GM12875 (cell line): ENCODE measurements around the gene SMAD4.

Experiments
- H3K4me3 ChIP-seq: one replicate; pipeline ENCODE4 v1.5.1; 2011; ENCODE audit warnings: low read depth, low read length, control low read depth
- TF ChIP-seq, protein P1 (sequence below): IDR thresholded peaks from 2 replicates; pipeline ENCODE4 v1.5.1; 2011; ENCODE audit warnings: low read depth, mild to moderate bottlenecking, control low read depth, inconsistent platforms, low read length, moderate library complexity, borderline replicate concordance; ENCODE audit not compliant: insufficient read depth

Gene SMAD4

DNA sequence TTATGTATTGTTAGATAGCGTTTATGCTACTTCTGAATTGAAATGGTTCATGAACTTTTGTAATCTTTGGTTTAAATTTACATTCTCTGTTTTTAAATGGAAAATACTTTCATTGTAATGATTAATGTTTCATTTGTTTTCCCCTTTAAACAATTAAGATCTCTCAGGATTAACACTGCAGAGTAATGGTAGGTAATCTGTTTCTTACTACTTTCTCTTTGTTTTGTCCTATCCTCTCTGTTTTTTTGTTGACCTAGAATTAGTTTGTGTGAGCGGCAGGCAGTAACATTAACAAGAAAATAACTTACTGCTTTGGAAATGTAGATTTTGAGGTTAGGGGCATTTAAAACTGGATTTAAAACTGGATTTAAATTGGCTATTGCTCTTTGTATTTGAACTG is 19.1 kb downstream of the SMAD4 start:
- TF ChIP-seq, protein P1, sequence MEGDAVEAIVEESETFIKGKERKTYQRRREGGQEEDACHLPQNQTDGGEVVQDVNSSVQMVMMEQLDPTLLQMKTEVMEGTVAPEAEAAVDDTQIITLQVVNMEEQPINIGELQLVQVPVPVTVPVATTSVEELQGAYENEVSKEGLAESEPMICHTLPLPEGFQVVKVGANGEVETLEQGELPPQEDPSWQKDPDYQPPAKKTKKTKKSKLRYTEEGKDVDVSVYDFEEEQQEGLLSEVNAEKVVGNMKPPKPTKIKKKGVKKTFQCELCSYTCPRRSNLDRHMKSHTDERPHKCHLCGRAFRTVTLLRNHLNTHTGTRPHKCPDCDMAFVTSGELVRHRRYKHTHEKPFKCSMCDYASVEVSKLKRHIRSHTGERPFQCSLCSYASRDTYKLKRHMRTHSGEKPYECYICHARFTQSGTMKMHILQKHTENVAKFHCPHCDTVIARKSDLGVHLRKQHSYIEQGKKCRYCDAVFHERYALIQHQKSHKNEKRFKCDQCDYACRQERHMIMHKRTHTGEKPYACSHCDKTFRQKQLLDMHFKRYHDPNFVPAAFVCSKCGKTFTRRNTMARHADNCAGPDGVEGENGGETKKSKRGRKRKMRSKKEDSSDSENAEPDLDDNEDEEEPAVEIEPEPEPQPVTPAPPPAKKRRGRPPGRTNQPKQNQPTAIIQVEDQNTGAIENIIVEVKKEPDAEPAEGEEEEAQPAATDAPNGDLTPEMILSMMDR = no peak
- no peak overlapping the region for H3K4me3 ChIP-seq

DNA sequence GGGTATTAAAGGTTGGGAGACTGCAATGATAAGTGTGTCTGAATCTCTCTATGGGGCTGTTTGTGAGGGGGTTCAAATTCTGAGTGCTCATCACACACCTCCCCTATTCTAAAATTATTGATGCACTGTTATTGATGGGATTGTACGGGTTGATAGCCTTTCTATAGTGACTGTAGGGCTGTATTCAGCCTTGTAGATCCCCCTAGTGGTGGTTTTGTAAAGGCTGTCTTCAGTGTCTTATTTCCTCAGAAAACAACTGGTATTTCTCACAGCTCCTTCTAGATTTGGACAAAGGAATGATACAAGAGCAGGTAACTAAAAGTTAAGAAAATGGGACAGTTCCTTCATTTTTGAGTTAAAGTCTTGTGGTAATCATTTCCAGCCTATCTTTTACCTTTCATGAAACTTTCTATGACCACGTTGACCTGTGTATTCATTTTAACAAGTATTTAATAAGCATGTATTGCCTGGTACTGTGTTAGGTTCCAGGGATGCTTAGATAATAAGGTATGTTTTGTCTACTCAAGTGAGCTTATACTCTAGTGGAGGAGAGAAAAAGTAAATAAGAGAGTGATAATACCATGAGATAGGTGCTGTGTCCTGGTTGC is 21.2 kb downstream of the SMAD4 start:
- no peak overlapping the region for H3K4me3 ChIP-seq
- TF ChIP-seq, protein P1 = peak; percentile 78

DNA sequence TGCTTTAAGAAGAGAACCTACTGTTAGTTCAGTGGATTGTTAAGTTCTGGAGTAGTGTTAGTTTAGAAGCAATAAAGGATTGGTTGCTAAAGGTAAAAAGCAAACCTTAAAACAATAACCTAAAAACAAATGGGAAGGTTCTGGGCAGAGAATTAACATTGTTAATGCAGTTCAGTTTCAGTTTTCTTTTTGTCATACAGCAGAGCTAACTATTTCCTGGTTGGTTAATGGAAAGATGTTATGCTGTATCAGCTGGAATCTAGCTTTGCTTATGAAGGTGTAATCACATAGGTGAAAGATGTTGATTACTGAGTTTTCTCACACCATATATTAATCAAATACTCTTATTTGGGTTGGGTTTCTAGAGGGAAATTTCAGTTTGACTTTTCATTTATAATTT is 23.8 kb downstream of the SMAD4 start:
- H3K4me3 ChIP-seq = no peak overlapping the region
- TF ChIP-seq, protein P1 = no peak

DNA sequence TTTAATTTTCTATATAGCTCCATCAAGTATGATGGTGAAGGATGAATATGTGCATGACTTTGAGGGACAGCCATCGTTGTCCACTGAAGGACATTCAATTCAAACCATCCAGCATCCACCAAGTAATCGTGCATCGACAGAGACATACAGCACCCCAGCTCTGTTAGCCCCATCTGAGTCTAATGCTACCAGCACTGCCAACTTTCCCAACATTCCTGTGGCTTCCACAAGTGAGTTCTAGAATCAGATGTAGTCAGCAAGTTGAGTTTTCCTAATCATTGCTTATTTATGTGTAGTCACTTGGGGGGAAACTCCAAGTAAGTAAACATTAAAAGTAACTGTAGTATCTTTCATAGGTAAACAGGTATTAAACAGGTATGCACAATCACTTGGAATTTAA is 24.8 kb downstream of the SMAD4 start:
- no peak overlapping the region for H3K4me3 ChIP-seq
- TF ChIP-seq, protein P1 = no peak

DNA sequence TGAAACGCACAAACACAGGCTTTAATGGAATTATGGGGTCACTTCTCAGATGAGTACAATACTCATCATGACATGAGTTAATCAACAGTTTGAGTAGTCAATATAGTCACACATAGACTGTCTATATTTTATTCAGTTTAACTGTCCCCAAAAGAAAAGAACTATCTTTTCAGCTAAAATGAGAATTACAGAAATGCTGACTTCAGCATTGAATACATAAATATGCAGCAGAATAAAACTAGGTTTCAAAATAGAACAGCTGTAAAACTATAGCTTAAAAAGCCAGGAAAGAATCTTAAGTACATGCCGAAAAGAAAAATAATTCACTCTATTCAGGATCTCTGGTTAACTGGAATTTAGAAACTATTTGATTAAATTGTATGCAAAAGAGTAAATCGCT is 30.0 kb downstream of the SMAD4 start:
- TF ChIP-seq, protein P1 = no peak
- no peak overlapping the region for H3K4me3 ChIP-seq

DNA sequence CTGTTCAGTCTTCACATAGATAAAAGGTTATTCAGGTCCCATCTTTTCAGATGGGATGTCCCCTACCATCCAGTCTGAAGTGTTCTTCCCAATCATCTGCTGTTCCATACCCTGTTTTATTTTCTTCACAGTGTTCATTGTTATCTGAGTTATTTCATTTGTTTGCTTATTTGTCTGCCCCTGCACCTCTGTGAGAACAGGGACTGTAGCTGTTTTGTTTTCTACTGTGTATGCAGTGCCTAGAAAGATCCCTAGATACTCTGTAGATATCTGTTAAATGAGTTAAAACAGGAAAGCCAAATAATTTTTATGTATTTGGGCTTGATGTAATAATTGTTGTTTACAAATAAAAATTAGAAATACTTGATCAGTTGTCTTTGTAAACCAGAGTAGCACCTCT is 34.2 kb downstream of the SMAD4 start:
- TF ChIP-seq, protein P1 = no peak
- no peak overlapping the region for H3K4me3 ChIP-seq

DNA sequence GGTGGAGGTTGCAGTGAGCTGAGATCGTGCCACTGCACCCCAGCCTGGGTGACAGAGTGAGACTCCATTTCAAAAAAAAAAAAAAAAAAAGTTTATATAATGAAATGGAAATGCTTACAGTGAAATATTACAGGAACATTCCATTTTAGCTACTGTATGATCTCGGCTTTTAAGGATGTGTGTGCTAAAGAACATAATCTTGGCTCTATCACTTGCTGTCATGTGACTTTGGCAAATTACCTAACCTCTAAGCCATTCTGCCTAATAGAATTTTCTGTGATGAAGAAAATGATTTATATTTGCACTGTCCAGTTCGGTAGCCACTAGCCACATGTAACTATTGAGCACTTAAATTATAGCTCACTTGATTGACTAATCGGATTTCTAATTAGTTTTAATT is 36.3 kb downstream of the SMAD4 start:
- no peak overlapping the region for H3K4me3 ChIP-seq
- TF ChIP-seq, protein P1 = no peak
